Glomerular visceral epithelial cell (primary cell): ENCODE data around the gene PHACTR1.

Experiments used
- DNase-seq: peaks from one replicate; pipeline ENCODE4 v3.0.0-alpha.2; 2016; ENCODE audit errors: extremely low spot score

Gene PHACTR1

GRCh38 chr6:12848964-12849808 is 132.6 kb downstream of the PHACTR1 start:
- no peak for DNase-seq

GRCh38 chr6:12849809-12850198 is 133.2 kb downstream of the PHACTR1 start:
- no peak for DNase-seq

GRCh38 chr6:12851123-12851695 is 134.6 kb downstream of the PHACTR1 start:
- DNase-seq: no peak

GRCh38 chr6:12861603-12862002 is 145.0 kb downstream of the PHACTR1 start:
- no peak for DNase-seq

- DNase-seq: no peak
These were observed 148.6 kb downstream of the PHACTR1 start for GRCh38 chr6:12865117-12865516.

- no peak for DNase-seq
These were observed 149.2 kb downstream of the PHACTR1 start for GRCh38 chr6:12865671-12866181.

- no peak for DNase-seq
These were observed 150.0 kb downstream of the PHACTR1 start for GRCh38 chr6:12866422-12867029.

- DNase-seq: no peak
These were observed 153.4 kb downstream of the PHACTR1 start for GRCh38 chr6:12869816-12870432.

- DNase-seq: no peak
These were observed 157.1 kb downstream of the PHACTR1 start for GRCh38 chr6:12873691-12874090.

GRCh38 chr6:12875051-12875450 is 158.5 kb downstream of the PHACTR1 start:
- no peak for DNase-seq

- DNase-seq: no peak
These were observed 162.2 kb downstream of the PHACTR1 start for GRCh38 chr6:12878741-12879140.

- DNase-seq: no peak
These were observed 166.3 kb downstream of the PHACTR1 start for GRCh38 chr6:12882761-12883290.

GRCh38 chr6:12884983-12885382 is 168.4 kb downstream of the PHACTR1 start:
- no peak for DNase-seq

- peak; percentile 57 for DNase-seq
These were observed 170.6 kb downstream of the PHACTR1 start for GRCh38 chr6:12886961-12887775.

- DNase-seq: no peak
These were observed 173.7 kb downstream of the PHACTR1 start for GRCh38 chr6:12890171-12890790.

- DNase-seq: no peak
These were observed 175.0 kb downstream of the PHACTR1 start for GRCh38 chr6:12891595-12891994.

- no peak for DNase-seq
These were observed 175.6 kb downstream of the PHACTR1 start for GRCh38 chr6:12892151-12892550.

- no peak for DNase-seq
These were observed 176.5 kb downstream of the PHACTR1 start for GRCh38 chr6:12893036-12893435.

GRCh38 chr6:12895721-12896120 is 179.2 kb downstream of the PHACTR1 start:
- no peak for DNase-seq

- DNase-seq: no peak
These were observed 179.7 kb downstream of the PHACTR1 start for GRCh38 chr6:12896208-12896733.
